Stimulated activated CD8-positive, alpha-beta memory T cell treated with anti-CD3 and anti-CD28 coated beads, Interleukin-7, amount 100 ng/mL, for 1 hour (primary cell): Measurements from ENCODE around the gene PTGFRN.
"Not testable (repeated sequence)": the region's sequence is repeated elsewhere in the genome, so short reads cannot be mapped to it uniquely, and the experiment has no call there.

Source experiments
- DNase-seq, 2 donors: peaks; one replicate each; pipeline ENCODE4 v3.0.0-alpha.2; 2020; ENCODE audit warnings: low read depth in 2 of 2

The PTGFRN gene

GRCh38 chr1:116909512-116910378, at the start of gene PTGFRN:
Gene PTGFRN, plus strand, starts transcription at chr1:116909916. Its CDS starts 288 bp downstream, at chr1:116910204.
- DNase-seq = no peak

DNA sequence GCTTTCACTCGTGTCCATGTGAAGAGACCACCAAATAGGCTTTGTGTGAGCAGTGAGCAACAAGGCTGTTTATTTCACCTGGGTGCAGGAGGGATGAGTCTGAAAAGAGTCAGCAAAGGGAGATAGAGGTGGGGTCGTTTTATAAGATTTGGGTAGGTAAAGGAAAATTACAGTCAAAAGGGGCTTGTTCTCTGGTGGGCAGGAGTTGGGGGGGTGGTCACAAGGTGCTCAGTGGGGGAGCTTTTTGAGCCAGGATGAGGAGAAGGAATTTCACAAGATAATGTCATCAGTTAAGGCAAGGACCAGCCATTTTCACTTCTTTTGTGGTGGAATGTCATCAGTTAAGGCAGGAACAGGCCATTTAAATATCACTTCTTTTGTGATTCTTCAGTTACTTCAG, 49.5 kb upstream of the PTGFRN start:
- DNase-seq = not testable (repeated sequence)

GRCh38 chr1:116861137-116861536, 48.6 kb upstream of the PTGFRN start:
- DNase-seq = no peak

- not testable (repeated sequence) for DNase-seq
Observed at GRCh38 chr1:116863031-116863430, 46.7 kb upstream of the PTGFRN start.

- not testable (repeated sequence) for DNase-seq
Observed at GRCh38 chr1:116866478-116866877, 43.2 kb upstream of the PTGFRN start.

DNA sequence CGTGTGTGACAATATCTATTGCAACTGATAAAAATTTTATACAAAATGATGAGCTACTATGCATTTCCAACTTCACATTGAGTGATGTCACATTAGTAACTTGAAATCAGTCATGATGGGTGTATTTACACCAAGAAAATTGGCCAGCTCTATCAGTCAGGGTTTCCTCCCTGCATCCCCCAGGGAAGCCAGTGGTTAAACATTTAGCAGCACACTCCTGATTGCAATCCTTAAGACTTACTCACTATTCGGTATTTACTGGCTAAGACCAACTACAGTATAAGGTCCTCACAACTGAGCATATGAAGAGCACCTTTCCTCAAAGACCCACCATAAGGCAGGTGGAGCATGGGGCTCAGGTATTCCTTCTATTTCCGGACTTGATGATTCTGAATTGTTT, 41.3 kb upstream of the PTGFRN start:
- no peak for DNase-seq

DNA sequence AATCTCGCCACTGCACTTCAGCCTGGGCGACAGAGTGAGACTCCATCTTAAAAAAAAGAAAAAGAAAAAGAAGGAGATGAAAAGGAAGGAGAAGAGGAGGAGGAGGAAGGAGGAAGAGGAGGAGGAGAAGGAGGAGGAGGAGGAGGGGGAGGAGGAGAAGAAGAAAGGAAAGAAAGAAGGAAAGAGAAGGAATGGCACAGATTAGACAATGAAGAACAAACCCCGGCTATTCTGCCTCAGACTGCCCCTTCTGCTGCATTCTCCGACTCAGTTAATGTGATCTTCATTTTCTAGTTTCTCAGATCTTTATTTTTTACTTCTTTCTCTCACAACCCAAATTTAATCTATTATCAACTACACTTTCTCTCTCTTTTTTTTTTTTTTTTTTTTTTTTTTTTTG, 40.1 kb upstream of the PTGFRN start:
- no peak for DNase-seq

GRCh38 chr1:116870300-116870699, 39.4 kb upstream of the PTGFRN start:
- DNase-seq = no peak

DNA sequence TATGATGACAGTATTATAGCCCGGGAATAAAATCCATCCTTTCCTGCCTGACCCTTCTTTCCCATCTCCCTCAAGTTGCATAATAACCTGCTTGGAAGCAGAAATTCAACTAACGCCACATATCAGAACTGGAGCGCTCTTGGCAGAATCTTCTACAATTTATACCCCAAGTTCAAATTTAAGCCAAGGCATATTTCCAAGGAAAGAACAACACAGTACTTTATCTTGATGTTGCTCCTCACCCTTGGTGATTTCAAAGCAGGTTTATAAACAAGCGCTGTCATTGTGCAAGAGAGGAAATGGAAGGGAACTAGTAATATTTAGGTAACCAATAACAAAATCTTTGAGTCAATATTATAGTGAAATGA, 38.0 kb upstream of the PTGFRN start:
- DNase-seq = no peak

DNA sequence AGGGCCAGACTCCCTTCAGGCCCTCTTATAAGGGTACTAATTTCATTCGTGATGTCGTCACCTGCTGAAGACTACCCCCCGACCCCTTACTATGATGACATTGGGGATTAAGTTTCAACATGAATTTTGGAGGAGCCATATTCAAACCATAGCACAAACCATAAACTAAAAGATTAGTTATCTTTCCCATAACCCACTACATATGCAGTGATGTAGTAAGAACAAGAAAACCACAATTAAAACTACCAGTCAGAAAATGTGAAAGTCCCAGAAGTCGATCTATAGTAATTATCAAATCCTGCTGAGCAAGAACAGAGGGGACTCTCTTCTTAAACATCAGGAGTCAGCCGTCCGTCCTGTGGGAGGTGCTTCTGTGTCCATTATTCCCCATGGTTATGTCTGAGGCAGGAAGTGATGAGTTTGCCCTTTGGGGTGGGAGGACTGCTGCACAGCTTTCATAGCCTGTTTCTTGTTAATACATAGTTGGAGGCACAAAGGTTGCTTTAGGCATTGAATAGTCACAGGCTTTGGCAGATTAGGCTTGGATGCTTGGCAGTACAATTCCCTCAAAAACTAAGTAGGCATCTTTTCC, 35.9 kb upstream of the PTGFRN start:
- no peak for DNase-seq

DNA sequence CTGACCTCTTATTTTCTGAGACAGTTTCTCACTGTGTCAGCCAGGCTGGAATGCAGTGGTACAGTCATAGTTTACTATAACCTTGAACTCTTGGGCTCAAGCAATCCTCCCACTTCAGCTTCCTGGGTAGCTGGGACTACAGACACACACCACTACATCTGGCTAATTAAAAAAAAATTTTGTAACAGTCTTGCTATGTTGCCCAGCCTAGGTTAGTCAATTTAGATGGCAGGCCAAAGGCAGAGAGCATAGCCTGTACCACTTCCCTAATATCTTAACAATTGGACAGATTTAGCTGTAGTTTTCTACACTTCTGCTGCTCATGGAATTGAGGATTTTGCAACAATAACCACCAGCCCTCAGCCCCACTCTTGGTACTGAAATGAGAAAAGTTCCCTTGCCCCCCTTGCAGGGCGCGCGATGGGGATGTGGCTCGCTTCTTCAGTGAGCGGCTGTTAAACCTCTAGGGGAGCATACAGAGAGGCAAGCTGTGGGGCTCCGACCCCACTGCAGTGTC, 34.9 kb upstream of the PTGFRN start:
- no peak for DNase-seq

- DNase-seq = no peak
Observed at GRCh38 chr1:116875391-116875790, 34.3 kb upstream of the PTGFRN start.

DNA sequence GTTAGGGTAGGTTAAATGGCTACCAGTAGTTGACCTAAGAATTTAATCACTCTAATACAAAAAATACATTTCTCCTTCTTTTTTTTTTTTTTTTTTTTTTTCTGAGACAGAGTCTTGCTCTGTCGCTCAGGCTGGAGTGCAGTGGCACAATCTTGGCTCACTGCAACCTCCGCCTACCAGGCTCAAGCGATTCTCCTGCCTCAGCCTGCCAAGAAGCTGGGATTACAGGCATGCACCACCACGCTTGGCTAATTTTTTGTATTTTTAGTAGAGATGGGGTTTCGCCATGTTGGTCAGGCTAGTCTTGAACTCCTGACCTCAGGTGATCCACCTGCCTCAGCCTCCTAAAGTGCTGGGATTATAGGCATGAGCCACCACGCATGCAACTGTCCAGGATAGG, 33.8 kb upstream of the PTGFRN start:
- DNase-seq = not testable (repeated sequence)

DNA sequence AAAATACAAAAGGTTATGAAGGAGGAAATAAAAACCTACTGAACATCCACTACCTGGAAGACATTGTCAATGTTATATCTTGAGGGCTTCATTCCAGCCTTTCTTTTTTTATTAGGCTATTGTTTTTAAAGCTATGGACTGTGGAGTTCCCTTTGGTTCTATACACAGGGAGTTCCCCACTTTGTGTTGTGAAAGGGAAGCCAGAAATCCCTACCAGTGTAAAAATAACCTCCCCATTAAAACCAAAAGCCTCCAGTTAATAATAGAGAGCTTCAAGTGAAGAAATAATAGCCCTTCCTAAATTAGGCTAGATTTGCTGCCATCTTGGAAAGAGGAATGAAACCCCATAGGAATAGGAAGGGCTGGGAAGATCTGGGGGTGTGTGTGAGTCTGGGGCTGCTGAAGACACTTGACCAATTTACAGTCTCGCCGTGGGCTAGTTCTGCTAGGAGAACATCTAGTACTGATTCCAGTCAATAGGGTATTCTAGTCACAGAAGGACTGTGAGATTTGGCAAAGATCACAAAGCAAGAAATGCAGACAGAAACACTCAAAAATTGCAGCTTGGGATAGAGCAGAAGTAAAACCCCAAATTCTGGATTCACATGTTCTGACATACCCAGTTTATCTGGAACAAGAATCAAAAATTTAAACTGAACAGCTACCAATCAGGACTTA, 32.4 kb upstream of the PTGFRN start:
- no peak for DNase-seq

- DNase-seq = no peak
Observed at GRCh38 chr1:116878804-116879477, 30.8 kb upstream of the PTGFRN start.

- no peak for DNase-seq
Observed at GRCh38 chr1:116879478-116880133, 30.1 kb upstream of the PTGFRN start.

DNA sequence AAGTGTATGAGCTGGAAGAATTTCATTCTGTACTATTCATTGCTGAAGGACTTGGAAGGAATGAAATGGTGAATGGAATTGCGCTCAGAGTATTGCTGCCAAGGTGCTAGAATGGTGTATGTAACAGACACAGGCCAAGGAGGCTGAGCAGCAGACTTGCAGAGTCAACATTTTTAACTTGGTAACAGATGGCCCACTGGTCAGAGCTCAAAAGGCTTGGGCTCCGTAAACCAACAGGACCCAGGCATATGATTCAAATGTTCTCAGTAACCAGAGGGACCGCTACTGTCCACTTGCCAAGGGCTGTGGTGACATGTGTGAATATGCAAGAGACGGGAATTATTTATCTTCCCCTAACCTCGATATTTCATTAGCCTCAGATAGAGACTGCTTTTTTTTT, 28.8 kb upstream of the PTGFRN start:
- DNase-seq = no peak

- no peak for DNase-seq
Observed at GRCh38 chr1:116881879-116882520, 27.7 kb upstream of the PTGFRN start.

- DNase-seq = no peak
Observed at GRCh38 chr1:116882866-116883265, 26.9 kb upstream of the PTGFRN start.

- DNase-seq = no peak
Observed at GRCh38 chr1:116886291-116886878, 23.3 kb upstream of the PTGFRN start.

GRCh38 chr1:116887212-116887611, 22.5 kb upstream of the PTGFRN start:
- DNase-seq = no peak
